Tibial nerve (tissue), 3 donors: ENCODE data around the gene S100A13.

Experiments
- CTCF ChIP-seq, 5 experiments: fragments of 200-600 bp in 3 of 5; fragments of 450-650 bp in 2 of 5; sonication (generic) in 3 of 5; IDR thresholded peaks; one replicate each; pipeline ENCODE4 v1.5.1; 2016 to 2019; ENCODE audit warnings: antibody characterized with exemption in 5 of 5, mild to moderate bottlenecking in 3 of 5, moderate library complexity in 2 of 5
- POLR2A ChIP-seq, 2 donors: fragments of 450-650 bp; IDR thresholded peaks; one replicate each; pipeline ENCODE4 v1.6.1; 2017; ENCODE audit warnings: antibody characterized with exemption in 2 of 2, mild to moderate bottlenecking in 2 of 2, moderate library complexity in 2 of 2

- TF ChIP-seq CTCF (IDR thresholded peaks at IDR 0.05) (no peak), POLR2A (IDR thresholded peaks at IDR 0.05) (no peak)
Observed at GRCh38 chr1:153638261-153638660, 11.0 kb upstream of the S100A13 start.
